ENCODE results near the gene TPM3.
"Not testable (repeated sequence)": the region's sequence is repeated elsewhere in the genome, so short reads cannot be mapped to it uniquely, and the experiment has no call there.

The TPM3 gene

GRCh38 chr1:154237880-154238506, 46.1 kb upstream of the TPM3 start:
- H3K9me3 ChIP-seq (ENCODE audit: insufficient read depth, low read depth, low read length) = no peaks in the 10 kb centered on the region
- H3K79me2 ChIP-seq (ENCODE audit: insufficient read depth, low read length) = peaks cover 52% of the 10 kb centered on the region
- peaks cover 89% of the 10 kb centered on the region for H3K36me3 ChIP-seq (ENCODE audit: insufficient read depth, low read length)
- no peak overlapping the region for H3K4me3 ChIP-seq (ENCODE audit: low read length, poor library complexity, severe bottlenecking)
- no peaks in the 10 kb centered on the region for H3F3A ChIP-seq (ENCODE audit: low read depth)
- no peak overlapping the region for H2AFZ ChIP-seq (ENCODE audit: low read length)
- TF ChIP-seq CTCF (conservative IDR thresholded peaks at IDR 0.05; ENCODE audit: low read length) = no peak
- TF ChIP-seq EZH2phosphoT487 (IDR thresholded peaks at IDR 0.05; ENCODE audit: borderline replicate concordance) = no peak
- H3K9ac ChIP-seq (ENCODE audit: low read depth, low read length, poor library complexity, severe bottlenecking) = no peak overlapping the region
- no peaks in the 10 kb centered on the region for H3K4me1 ChIP-seq (ENCODE audit: insufficient read depth, low read length, poor library complexity, severe bottlenecking)
- no peak overlapping the region for H3K4me2 ChIP-seq (ENCODE audit: low read depth, low read length, poor library complexity, severe bottlenecking)
- no peaks in the 10 kb centered on the region for H3K27me3 ChIP-seq (ENCODE audit: insufficient read depth, low read length, poor library complexity, severe bottlenecking)
- H4K20me1 ChIP-seq (ENCODE audit: insufficient read depth, low read length, poor library complexity, severe bottlenecking) = peaks cover 36% of the 10 kb centered on the region
- H3K9me2 ChIP-seq (replicated peaks; ENCODE audit: low read depth, low read length) = no peaks in the 10 kb centered on the region

- no peaks in the 10 kb centered on the region for H3K9me3 ChIP-seq (ENCODE audit: insufficient read depth, low read depth, low read length)
- no peak overlapping the region for H3K4me2 ChIP-seq (ENCODE audit: low read depth, low read length, poor library complexity, severe bottlenecking)
- no peaks in the 10 kb centered on the region for H3F3A ChIP-seq (ENCODE audit: low read depth)
- H3K9ac ChIP-seq (ENCODE audit: low read depth, low read length, poor library complexity, severe bottlenecking) = no peak overlapping the region
- TF ChIP-seq CTCF (conservative IDR thresholded peaks at IDR 0.05; ENCODE audit: low read length) (no peak), EZH2phosphoT487 (IDR thresholded peaks at IDR 0.05; ENCODE audit: borderline replicate concordance) (no peak)
- peaks cover 88% of the 10 kb centered on the region for H3K36me3 ChIP-seq (ENCODE audit: insufficient read depth, low read length)
- no peak overlapping the region for H3K4me3 ChIP-seq (ENCODE audit: low read length, poor library complexity, severe bottlenecking)
- H3K79me2 ChIP-seq (ENCODE audit: insufficient read depth, low read length) = peaks cover 57% of the 10 kb centered on the region
- peaks cover 37% of the 10 kb centered on the region for H4K20me1 ChIP-seq (ENCODE audit: insufficient read depth, low read length, poor library complexity, severe bottlenecking)
- no peaks in the 10 kb centered on the region for H3K4me1 ChIP-seq (ENCODE audit: insufficient read depth, low read length, poor library complexity, severe bottlenecking)
- H3K27me3 ChIP-seq (ENCODE audit: insufficient read depth, low read length, poor library complexity, severe bottlenecking) = no peaks in the 10 kb centered on the region
- no peaks in the 10 kb centered on the region for H3K9me2 ChIP-seq (replicated peaks; ENCODE audit: low read depth, low read length)
- no peak overlapping the region for H2AFZ ChIP-seq (ENCODE audit: low read length)
Observed at GRCh38 chr1:154237435-154237834, 45.5 kb upstream of the TPM3 start.

- H3K4me2 ChIP-seq (ENCODE audit: low read depth, low read length, poor library complexity, severe bottlenecking) = no peak overlapping the region
- H3K9me3 ChIP-seq (ENCODE audit: insufficient read depth, low read depth, low read length) = no peaks in the 10 kb centered on the region
- H3K27me3 ChIP-seq (ENCODE audit: insufficient read depth, low read length, poor library complexity, severe bottlenecking) = no peaks in the 10 kb centered on the region
- TF ChIP-seq CTCF (conservative IDR thresholded peaks at IDR 0.05; ENCODE audit: low read length) = no peak
- no peak for TF ChIP-seq EZH2phosphoT487 (IDR thresholded peaks at IDR 0.05; ENCODE audit: borderline replicate concordance)
- H3K4me1 ChIP-seq (ENCODE audit: insufficient read depth, low read length, poor library complexity, severe bottlenecking) = no peaks in the 10 kb centered on the region
- no peaks in the 10 kb centered on the region for H3K9me2 ChIP-seq (replicated peaks; ENCODE audit: low read depth, low read length)
- peaks cover 88% of the 10 kb centered on the region for H3K36me3 ChIP-seq (ENCODE audit: insufficient read depth, low read length)
- H4K20me1 ChIP-seq (ENCODE audit: insufficient read depth, low read length, poor library complexity, severe bottlenecking) = peaks cover 36% of the 10 kb centered on the region
- H3K9ac ChIP-seq (ENCODE audit: low read depth, low read length, poor library complexity, severe bottlenecking) = no peak overlapping the region
- H2AFZ ChIP-seq (ENCODE audit: low read length) = no peak overlapping the region
- H3F3A ChIP-seq (ENCODE audit: low read depth) = no peaks in the 10 kb centered on the region
- H3K4me3 ChIP-seq (ENCODE audit: low read length, poor library complexity, severe bottlenecking) = no peak overlapping the region
- peaks cover 63% of the 10 kb centered on the region for H3K79me2 ChIP-seq (ENCODE audit: insufficient read depth, low read length)
Observed at GRCh38 chr1:154236855-154237254, 45.0 kb upstream of the TPM3 start.

DNA sequence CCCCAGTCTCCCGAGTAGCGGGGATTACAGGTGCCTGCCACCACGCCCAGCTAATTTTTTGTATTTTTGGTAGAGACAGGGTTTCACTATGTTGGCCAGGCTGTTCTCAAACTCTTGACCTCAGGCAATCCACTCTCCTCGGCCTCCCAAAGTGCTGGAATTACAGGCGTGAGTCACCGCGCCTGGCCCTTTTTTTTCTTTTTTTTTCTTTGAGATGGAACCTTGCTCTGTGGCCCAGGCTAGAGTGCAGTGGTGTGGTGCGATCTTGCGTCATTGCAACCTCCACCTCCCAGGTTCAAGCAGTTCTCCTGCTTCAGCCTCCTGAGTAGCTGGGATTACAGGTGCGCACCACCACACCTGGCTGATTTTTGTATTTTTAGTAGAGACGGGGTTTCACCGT, 41.2 kb upstream of the TPM3 start:
- H3K4me1 ChIP-seq (ENCODE audit: insufficient read depth, low read length, poor library complexity, severe bottlenecking); H3F3A ChIP-seq (ENCODE audit: low read depth); H2AFZ ChIP-seq (ENCODE audit: low read length); H3K27me3 ChIP-seq (ENCODE audit: insufficient read depth, low read length, poor library complexity, severe bottlenecking); H3K4me2 ChIP-seq (ENCODE audit: low read depth, low read length, poor library complexity, severe bottlenecking); H3K9ac ChIP-seq (ENCODE audit: low read depth, low read length, poor library complexity, severe bottlenecking); H3K9me3 ChIP-seq (ENCODE audit: insufficient read depth, low read depth, low read length); H3K9me2 ChIP-seq (replicated peaks; ENCODE audit: low read depth, low read length); H3K4me3 ChIP-seq (ENCODE audit: low read length, poor library complexity, severe bottlenecking): not testable (repeated sequence)
- Histone ChIP-seq H3K36me3 (ENCODE audit: insufficient read depth, low read length) (peaks cover 93% of the 10 kb centered on the region), H4K20me1 (ENCODE audit: insufficient read depth, low read length, poor library complexity, severe bottlenecking) (peaks cover 41% of the 10 kb centered on the region), H3K79me2 (ENCODE audit: insufficient read depth, low read length) (peaks cover 71% of the 10 kb centered on the region)

GRCh38 chr1:154231112-154231511, 39.2 kb upstream of the TPM3 start:
- peaks cover 44% of the 10 kb centered on the region for H4K20me1 ChIP-seq (ENCODE audit: insufficient read depth, low read length, poor library complexity, severe bottlenecking)
- H3K4me1 ChIP-seq (ENCODE audit: insufficient read depth, low read length, poor library complexity, severe bottlenecking); H2AFZ ChIP-seq (ENCODE audit: low read length); H3K9ac ChIP-seq (ENCODE audit: low read depth, low read length, poor library complexity, severe bottlenecking); H3F3A ChIP-seq (ENCODE audit: low read depth); H3K9me3 ChIP-seq (ENCODE audit: insufficient read depth, low read depth, low read length); H3K9me2 ChIP-seq (replicated peaks; ENCODE audit: low read depth, low read length); H3K4me3 ChIP-seq (ENCODE audit: low read length, poor library complexity, severe bottlenecking); H3K4me2 ChIP-seq (ENCODE audit: low read depth, low read length, poor library complexity, severe bottlenecking); H3K27me3 ChIP-seq (ENCODE audit: insufficient read depth, low read length, poor library complexity, severe bottlenecking): not testable (repeated sequence)
- peaks cover 83% of the 10 kb centered on the region for H3K36me3 ChIP-seq (ENCODE audit: insufficient read depth, low read length)
- peaks cover 77% of the 10 kb centered on the region for H3K79me2 ChIP-seq (ENCODE audit: insufficient read depth, low read length)

Data from Loucy (cell line).